GM21529 (cell line): Measurements from ENCODE around the gene UGT1A3.
"Not testable (repeated sequence)": the region's sequence is repeated elsewhere in the genome, so short reads cannot be mapped to it uniquely, and the experiment has no call there.

ENCODE experiments used
- ATAC-seq: cut with Tn5 transposase; IDR thresholded peaks from one replicate; pipeline ENCODE4 v1.9.1; 2021; ENCODE audit not compliant: unreplicated experiment

The UGT1A3 gene

DNA sequence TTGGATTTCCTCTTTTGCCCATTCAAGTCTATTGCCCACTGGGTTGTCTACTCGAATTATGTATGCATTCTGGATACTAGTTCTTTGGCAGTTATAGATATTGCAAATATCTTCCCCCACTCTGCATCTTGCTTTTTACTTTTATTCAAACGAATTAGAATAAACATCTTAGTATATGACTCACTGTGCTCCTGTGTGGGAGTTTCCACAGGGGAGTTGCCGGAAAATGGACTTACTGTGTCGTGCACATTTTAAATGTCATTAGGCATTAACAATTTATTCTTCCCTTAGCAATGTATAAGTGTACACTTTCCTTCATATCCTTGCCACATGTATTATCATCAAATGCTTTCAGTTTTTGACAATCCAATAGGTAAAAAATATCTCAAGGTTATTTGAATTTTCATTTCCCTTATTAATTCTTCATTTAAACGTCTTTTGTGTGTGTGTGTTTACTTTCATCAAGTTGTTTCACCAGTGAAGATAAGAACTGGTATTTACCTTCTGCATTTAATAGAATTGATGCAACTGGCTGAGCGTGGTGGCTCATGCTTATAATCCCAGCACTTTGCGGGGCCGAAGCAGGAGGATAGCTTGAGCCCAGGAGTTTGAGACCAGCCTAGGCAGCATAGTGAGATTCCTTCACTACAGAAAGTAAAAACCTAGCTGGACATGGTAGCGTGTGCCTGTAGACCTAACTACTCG lies 20.8 kb upstream of the UGT1A3 start:
- no peak for ATAC-seq

DNA sequence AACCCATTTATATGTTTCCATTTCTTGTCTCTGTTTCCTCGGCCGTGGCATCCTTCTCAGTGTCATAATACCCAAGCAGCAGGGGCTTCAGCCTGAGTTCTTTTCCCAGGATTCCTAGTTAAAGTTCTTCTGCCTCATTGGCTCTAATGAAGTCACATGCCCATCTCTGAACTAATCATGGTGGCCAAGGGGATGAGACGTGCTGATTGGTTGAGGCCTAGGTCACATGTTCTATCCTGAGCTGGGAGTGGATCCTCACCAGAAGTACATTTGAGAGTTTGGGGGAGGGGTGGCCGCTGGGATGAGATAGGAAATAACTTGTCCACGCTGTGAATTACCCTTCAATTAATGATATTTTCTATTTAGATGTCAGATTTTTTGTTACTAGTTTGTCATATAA lies 19.9 kb upstream of the UGT1A3 start:
- ATAC-seq, result no peak

- ATAC-seq, result peak; percentile 59
These were observed 17.4 kb upstream of the UGT1A3 start for GRCh38 chr2:233711312-233712008.

DNA sequence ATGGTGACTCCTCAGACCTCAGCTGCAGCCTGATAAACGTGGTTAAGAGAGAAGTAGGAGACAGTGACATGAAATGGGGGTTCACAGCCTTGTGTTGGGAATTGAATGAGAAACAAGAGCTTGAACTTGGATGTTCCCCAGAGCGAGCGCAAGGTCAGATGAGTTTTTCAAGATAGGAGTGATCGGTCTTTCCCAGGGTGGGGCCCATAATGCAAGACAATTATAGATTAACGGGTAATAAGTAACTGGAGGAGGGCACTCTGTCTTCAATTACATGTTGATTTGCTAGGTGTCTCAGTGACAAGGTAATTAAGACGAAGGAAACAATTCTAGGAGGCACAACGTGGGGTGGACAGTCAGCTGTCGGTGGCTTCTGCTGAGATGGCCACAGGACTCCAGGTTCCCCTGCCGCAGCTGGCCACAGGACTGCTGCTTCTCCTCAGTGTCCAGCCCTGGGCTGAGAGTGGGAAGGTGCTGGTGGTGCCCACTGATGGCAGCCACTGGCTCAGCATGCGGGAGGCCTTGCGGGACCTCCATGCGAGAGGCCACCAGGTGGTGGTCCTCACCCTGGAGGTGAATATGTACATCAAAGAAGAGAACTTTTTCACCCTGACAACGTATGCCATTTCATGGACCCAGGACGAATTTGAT lies 16.1 kb upstream of the UGT1A3 start, which contains the start of gene UGT1A5:
Gene UGT1A5 (plus strand): TSS at position 297 of the 651 bp plus-strand sequence. CDS start 85 bp downstream, at position 382.
- no peak for ATAC-seq

DNA sequence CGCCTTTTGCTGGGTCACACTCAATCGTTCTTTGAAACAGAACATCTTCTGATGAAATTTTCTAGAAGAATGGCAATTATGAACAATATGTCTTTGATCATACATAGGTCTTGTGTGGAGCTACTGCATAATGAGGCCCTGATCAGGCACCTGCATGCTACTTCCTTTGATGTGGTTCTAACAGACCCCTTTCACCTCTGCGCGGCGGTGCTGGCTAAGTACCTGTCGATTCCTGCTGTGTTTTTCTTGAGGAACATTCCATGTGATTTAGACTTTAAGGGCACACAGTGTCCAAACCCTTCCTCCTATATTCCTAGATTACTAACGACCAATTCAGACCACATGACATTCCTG lies 15.6 kb upstream of the UGT1A3 start:
- no peak for ATAC-seq

GRCh38 chr2:233714121-233714520 lies 14.7 kb upstream of the UGT1A3 start:
- no peak for ATAC-seq

GRCh38 chr2:233718552-233718951 lies 10.3 kb upstream of the UGT1A3 start, which contains the start of gene UGT1A4:
TSS of gene UGT1A4 (plus strand) at chr2:233718736. CDS start at chr2:233718821, 85 bp downstream.
- no peak for ATAC-seq

DNA sequence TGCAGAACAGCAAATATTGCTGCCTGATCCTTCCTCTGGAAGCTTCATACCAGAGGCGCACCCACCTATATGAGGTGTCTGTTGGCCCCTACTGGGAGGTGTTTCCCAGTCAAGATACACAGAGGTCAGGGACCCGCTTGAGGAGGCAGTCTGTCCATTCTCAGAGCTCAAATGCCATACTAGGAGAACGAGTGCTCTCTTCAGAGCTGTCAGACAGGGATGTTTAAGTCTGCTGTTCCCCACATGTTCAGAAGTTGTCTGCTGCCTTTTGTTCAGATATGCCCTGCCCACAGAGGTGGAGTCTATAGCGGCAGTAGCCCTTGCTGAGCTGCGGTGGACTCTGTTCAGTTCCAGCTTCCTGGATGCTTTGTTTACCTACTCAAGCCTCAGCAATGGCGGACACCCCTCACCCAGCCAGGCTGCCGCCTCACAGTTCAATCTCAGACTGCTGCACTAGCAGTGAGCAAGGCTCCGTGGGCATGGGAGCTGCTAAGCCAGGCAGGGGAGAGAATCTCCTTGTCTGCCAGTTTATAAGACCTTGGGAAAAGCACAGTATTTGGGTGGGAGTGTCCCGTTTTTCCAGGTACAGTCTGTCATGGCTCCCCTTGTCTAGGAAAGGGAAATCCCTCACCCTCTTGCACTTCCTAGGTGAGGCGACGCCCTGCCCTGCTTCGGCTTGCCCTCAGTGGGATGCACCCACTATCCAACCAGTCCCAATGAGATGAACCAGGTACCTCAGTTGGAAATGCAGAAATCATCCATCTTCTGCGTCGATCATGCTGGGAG lies 8.2 kb downstream of the UGT1A3 start:
- not testable (repeated sequence) for ATAC-seq

DNA sequence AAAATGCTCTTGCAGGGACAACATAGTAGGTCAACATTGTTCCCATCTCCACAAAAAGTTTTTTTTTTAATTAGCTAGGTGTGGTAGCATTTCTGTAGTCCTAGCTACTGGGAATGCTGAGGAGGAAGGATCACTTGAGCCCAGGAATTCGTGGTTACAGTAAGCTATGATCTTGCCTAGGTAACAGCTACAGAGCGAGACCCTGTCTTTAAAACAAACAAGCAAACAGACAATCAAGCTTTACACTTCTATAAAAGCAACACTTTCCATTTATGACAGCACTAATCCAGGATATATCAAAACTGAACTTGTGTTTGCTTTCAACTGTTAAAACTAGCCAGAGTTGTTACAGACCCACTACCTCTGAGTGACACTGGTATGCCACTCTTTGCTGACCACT lies 12.0 kb downstream of the UGT1A3 start:
- no peak for ATAC-seq

DNA sequence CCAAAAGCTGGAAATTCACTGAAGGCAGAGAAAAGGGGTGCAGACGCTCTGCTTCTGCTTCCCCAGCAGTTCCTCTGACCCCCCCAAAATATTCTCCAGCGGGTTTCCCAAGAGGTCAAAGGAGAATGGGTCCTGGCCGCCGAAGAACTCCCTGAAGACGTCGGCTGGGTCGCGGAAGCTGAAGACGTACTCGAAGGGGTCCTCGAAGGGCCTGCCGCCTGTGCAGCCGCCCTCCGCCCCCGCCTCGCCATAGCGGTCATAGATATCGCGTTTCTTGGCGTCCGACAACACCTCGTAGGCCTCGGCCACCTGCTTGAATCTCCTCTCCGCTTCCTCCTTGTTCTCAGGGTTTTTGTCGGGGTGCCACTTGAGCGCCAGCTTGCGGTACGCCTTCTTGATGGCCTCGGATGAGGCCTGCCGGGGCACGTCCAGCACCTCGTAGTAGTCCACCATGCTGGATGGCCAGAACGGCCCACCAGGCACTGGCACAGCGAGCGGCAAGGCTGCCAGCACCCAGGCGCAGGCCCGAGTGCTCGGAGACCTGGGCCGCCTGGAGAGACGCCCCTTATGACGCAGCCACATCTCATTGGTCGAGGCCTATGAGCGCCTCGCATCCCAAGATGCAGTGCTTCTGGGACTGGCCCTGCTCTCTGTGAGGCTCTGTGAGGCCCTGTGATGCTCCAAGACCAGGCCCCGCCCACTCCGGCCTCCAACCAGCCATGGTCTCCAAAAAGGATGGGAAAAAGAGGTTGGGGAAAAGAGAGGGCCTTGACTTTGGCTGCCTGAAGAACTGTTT lies 14.8 kb downstream of the UGT1A3 start:
- ATAC-seq, result no peak

DNA sequence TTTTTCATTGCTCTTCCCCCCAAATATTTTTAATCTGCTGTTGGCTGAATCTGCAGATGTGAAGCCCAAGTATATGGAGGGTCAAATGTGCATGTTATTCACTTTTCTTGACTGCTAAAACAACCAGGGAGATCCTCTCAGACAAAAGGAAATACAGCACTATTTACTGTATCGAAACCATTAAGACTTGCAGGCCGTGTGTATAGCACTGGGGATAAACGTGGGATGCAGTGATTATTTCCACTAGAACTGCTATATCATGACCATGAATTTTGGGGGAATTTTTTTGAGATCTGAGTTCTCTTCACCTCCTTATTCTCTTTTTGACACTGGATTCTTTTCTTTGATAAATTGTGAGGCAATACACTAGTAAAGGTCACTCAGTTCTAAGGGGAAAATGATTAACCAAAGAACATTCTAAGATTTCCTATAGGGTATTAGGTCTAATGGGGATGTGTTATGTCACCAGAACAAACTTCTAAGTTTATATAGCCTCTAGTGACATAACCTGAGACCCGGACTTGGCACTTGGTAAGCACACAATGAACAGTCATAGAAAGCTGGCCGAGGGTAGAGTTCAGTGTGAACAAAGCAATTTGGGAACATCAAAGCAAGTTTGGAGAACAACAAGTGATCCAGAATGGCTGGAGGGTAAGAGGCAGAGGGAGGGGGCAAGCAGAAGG lies 16.4 kb downstream of the UGT1A3 start:
- no peak for ATAC-seq

GRCh38 chr2:233745838-233746237 lies 17.0 kb downstream of the UGT1A3 start:
- not testable (repeated sequence) for ATAC-seq

DNA sequence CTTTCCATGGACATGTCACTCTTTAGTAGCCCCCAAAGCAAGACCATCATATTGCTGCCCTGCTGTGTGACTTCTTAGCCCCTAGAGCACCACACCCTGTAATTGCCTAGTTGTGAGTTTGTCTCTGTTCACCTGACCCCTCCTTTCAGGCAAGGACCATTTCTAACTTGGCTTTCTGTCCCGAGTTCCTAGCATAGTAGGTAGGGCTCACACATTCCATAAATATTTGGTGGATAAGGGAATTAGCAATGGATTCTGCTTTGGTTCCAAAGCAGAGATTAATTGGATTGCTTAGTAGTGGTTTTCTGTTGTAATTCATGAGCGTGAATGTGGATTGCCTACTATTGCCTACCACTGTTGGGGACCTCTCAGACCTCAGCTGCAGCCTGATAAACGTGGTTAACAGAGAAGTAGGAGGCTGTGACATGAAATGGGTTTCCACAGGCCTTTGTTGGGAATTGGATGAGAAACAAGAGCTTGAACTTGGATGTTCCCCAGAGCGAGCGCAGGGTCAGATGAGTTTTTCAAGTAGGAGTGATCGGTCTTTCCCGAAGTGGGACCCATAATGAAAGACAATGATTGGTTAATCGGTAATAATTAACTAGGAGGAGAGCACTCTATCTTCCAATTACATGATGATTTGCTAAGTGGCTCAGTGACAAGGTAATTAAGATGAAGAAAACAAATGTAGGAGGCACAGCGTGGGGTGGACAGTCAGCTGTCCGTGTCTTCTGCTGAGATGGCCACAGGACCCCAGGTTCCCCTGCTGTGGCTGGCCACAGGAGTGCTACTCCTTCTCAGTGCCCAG lies 17.8 kb downstream of the UGT1A3 start:
- ATAC-seq, result no peak

DNA sequence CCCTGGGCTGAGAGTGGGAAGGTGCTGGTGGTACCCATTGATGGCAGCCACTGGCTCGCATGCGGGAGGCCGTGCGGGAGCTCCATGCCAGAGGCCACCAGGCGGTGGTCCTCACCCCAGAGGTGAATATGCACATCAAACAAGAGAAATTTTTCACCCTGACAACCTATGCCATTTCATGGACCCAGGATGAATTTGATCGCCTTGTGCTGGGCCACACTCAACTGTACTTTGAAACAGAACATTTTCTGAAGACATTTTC lies 18.4 kb downstream of the UGT1A3 start:
- ATAC-seq, result no peak

- not testable (repeated sequence) for ATAC-seq
These were observed 21.8 kb downstream of the UGT1A3 start for GRCh38 chr2:233750689-233751088.

DNA sequence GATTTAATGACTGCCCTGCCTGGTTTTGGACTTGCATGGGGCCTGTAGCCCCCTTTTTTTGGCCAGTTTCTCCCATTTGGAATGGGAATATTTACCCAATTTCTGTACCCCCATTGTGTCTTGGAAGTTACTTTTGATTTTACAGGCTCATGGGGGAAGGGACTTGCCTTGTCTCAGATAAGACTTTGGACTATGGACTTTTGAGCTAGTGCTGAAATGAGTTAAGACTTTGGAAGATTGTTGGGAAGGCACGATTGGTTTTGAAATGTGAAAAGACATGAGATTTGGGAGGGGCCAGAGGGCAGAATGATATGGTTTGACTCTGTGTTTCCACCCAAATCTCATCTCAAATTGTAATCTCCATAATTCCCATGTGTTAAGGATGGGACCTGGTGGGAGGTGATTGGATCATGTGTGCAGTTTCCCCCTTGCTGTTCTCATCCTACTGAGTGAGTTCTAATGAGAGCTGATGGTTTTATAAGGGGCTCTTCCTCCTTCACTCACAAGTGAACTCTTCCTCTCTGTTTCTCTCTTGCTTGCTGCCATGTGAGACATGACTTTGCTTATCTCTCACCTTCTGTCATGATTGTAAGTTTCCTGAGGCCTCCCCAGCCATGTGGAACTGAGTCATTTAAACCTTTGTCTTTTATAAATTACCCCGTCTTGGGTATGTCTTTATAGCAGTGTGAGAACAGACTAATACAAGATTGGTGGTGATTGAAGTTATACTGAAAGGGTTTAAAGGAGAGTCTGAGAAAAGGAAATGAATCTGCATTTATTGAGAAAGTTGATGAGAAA lies 22.6 kb downstream of the UGT1A3 start:
- not testable (repeated sequence) for ATAC-seq

GRCh38 chr2:233754872-233755611 lies 26.2 kb downstream of the UGT1A3 start:
- no peak for ATAC-seq
